Fibroblast of gingiva (primary cell): Measurements from ENCODE around the gene QKI.

Experiments
- DNase-seq: peaks from one replicate; pipeline ENCODE4 v3.0.0-alpha.2; 2011; ENCODE audit warnings: low read depth

QKI gene

GRCh38 chr6:163536770-163537169, 122.3 kb downstream of the QKI start:
- DNase-seq = no peak

DNA sequence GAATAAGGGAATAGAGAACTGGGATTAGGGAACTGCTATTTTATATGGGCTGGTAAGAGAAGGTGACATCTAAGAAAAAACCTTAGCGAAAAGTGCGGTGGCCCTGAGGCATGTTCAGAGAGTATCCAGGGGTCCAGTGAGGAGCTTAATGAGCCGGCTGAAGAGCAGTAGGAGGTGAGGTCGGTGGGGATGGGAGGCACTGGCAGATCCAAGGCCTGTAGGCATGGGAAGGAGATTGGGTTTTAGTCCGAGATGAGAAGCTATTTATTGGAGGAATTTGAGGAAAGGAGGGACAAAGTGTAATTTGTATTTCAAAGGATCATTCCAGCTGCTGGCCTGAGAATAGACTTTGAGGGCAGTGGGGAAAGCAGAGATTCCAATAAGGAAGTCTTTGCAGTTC, 123.8 kb downstream of the QKI start:
- DNase-seq = no peak

GRCh38 chr6:163539101-163539762, 124.7 kb downstream of the QKI start:
- DNase-seq = no peak

DNA sequence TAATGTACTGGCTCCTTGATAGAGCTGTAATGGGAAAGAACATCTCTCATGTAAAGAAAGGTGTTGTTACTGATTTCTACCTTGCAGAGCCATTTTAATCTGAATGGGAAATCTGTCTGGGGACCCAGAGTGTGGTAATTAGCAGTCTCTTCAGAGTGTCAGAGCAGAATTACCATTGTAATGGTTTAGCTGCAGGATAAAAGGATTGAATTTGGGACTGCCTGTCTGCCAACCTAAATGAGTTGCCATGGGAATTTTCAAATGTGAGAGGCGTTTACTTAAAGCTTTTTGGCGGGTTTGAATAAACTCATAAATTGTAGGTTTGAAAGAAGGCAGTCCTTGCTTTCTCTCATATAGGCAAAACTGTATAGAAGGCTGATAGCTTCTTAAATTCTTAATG, 128.8 kb downstream of the QKI start:
- no peak for DNase-seq

DNA sequence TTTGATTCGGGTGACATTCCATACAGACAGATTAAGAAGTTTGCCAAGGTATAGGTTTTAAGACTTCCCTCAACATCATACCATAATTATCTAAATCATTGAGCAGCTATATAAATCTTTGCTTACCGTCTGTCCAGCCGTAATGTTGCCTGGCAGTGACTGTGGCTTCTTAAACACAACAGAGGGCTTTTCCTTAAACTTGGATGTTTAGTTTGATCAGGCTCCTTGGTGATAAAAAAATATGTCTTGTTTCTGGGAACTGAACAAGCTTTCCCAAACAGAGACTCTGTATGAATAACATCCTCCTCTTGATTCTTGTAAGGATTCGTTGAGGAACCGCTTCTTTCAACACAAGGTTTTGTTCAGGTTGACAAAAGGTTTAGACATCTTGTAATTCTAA, 130.9 kb downstream of the QKI start:
- DNase-seq = no peak

GRCh38 chr6:163547287-163547686, 132.8 kb downstream of the QKI start:
- no peak for DNase-seq

DNA sequence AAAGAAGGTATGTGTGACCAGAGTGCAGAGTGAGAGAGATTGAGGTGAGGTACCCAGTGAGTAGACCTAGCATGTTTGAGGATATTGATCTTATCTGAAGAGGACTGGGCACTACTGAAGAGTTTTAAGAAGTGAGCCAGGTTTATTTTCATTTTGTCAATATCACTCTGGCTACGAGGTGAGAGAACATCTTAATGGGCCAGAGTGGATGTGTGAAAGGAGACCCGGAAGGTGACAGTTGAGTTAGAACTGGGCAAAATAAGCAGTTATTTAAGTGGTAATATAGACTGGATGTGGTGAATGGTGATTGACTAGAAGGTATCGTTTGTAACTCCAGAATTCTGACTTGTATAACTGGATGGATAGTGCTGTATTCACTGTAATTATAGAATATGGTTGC, 134.1 kb downstream of the QKI start:
- no peak for DNase-seq

DNA sequence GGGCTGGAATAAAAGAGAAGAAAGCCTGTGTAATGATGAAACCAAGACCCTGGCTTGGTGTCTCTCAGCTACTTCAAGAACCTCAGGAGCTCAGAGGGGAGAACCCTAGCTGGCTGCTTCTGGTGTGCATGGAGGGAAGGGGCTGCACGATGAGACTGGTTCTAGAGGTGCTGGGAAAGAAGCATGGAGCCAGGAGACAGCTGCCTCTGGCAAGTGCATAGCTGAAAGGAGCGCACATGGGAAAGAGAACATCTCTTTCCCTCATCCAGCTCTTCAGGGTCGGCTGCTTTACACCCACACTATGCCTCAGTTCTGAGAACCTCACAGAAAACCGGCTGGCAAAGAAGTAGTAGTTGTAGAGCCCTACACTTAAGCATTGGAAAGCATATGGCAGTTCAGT, 139.5 kb downstream of the QKI start:
- DNase-seq = no peak

- DNase-seq = peak; percentile 39
These were observed 140.1 kb downstream of the QKI start for GRCh38 chr6:163554663-163555062.

GRCh38 chr6:163559661-163560060, 145.1 kb downstream of the QKI start:
- no peak for DNase-seq

- no peak for DNase-seq
These were observed 148.8 kb downstream of the QKI start for GRCh38 chr6:163563318-163563717.

GRCh38 chr6:163564534-163564933, 150.0 kb downstream of the QKI start:
- no peak for DNase-seq

GRCh38 chr6:163565140-163565539, 150.6 kb downstream of the QKI start:
- no peak for DNase-seq

DNA sequence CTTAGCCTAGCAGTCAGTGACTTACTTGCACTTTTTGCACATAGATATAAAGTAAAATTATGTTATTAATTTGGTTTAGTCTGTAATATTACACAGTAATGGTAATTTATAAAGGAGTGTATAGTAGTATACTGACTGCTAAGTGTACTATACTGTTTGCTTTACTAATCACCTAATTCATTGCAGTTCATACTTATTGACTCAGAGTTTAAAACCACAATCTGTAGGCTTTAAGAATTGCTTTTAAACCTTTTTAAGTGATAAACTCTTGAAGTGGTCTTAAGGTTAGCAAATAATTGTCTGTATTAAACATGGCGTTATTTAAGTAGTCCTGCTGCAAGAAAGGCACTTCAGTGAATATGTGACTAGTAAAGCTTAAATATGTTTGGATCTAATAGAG, 151.5 kb downstream of the QKI start:
- no peak for DNase-seq

DNA sequence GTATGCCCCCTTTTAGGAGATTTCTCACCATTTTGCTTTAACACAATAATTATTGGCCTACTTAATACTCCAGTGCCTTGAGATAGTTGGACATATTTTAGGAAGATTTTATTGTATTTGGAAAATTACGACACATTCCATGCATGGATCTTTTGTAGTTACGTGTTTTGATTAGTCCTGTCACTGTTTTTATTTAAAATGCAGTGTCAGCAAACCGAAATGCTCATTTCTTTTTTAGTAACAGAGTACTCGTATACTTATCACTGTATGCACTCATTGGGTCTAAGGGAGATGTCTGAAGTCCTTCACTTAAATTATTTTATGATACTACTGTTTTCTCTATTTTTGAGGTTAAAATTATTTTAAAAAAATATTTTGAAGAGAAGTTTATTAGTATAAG, 153.8 kb downstream of the QKI start:
- DNase-seq = no peak

GRCh38 chr6:163570579-163571231, 156.2 kb downstream of the QKI start:
- DNase-seq = no peak

GRCh38 chr6:163571730-163572129, 157.2 kb downstream of the QKI start:
- DNase-seq = no peak

DNA sequence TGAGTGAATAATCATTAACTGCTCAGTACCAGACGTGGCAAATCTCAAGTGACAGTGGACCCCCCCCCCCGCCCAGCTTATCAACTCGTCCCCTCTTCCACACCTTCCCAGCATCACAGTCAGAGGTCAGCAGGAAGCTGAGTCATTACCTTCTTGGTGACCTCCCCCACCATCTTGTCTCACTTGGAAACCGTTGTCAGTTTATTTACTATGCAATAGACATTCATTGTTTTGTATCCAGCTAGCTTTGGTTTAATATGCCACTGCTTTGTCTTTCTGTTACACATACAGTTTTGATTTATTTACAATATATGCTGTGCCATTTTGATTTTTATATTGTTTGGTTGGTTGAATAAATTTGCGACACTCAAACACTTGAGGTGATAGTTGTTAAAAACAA, 158.1 kb downstream of the QKI start:
- no peak for DNase-seq

DNA sequence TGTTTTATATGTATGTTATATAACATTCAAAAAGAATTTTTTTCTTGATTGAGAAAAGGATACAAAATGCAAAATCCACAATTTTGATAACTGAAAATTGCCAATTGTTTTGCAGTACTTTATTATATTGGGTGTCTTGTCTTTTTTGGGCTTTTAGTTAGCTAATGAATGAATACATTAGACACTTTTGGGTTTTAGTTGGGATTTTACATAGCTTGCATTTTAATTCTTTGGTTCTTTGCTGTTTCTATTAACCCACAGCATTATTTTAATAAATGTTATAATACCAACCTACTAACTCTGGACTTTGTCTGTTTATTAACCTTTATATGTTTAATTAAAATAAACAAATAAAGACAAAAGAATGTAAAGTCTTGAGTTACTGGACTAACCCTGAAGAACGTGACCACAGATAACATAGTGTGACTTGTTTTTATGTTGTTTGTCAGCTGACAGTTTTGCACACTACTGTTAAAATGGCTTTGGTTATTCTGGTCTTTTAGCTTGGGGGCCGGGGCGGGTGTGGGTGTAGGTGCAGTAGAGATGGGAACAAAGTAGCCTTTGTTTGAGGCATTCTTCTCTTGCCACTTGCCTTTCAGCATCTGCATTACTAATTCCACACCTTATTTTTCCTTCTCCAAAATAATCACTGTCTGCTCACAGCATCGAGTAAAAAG, 159.1 kb downstream of the QKI start:
- DNase-seq = no peak

- DNase-seq = no peak
These were observed 161.6 kb downstream of the QKI start for GRCh38 chr6:163576114-163576513.

DNA sequence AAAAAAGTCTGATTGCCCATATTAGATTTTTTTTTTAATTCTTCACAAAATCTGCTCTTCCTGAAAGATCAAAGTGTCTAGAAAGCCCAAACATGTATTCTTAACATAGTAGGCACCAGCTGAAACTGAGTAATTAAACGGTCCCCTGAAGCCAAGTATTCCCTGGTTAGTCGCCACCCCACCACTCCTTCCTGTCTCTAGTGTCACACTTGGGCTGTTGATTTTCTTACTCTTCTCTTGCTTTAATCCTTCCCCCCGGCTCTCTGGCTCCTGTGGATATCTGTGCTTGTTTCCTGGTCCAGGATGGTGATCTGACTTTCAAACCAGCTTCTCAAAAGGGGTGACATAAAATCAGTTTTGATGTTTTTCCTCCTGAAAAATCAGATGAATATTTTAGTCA, 162.9 kb downstream of the QKI start:
- DNase-seq = no peak

- no peak for DNase-seq
These were observed 164.8 kb downstream of the QKI start for GRCh38 chr6:163579111-163579879.

DNA sequence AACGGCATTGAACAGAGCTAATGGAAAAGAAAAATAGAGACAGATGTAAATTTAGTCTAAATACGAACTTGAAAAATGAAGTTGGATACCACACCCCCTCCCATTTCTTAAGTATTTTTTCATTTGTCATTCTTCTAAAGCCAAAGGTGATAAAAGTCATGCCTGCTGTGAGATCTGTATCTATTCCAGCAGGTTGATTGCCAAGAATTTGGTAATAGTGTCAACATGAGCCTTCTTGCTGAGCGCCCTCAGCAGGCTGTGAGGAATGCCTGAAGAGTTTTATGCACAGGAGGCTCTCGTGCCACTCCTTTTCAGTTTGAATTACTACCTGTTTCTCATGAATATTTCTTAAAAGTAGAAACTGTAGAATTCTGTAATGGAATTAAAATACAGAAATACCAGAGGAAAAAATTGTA, 165.4 kb downstream of the QKI start:
- no peak for DNase-seq
